GM10266 (cell line): ENCODE measurements around the gene COL4A2.

Source experiments
- DNase-seq: peaks from one replicate; pipeline ENCODE4 v3.0.0; 2012; ENCODE audit errors: extremely low spot score
- CTCF ChIP-seq: IDR thresholded peaks from 2 replicates; pipeline ENCODE4 v1.5.1; 2012; ENCODE audit warnings: mild to moderate bottlenecking, low read depth; ENCODE audit not compliant: control insufficient read depth, insufficient read depth; ENCODE audit errors: missing control alignments

The COL4A2 gene

DNA sequence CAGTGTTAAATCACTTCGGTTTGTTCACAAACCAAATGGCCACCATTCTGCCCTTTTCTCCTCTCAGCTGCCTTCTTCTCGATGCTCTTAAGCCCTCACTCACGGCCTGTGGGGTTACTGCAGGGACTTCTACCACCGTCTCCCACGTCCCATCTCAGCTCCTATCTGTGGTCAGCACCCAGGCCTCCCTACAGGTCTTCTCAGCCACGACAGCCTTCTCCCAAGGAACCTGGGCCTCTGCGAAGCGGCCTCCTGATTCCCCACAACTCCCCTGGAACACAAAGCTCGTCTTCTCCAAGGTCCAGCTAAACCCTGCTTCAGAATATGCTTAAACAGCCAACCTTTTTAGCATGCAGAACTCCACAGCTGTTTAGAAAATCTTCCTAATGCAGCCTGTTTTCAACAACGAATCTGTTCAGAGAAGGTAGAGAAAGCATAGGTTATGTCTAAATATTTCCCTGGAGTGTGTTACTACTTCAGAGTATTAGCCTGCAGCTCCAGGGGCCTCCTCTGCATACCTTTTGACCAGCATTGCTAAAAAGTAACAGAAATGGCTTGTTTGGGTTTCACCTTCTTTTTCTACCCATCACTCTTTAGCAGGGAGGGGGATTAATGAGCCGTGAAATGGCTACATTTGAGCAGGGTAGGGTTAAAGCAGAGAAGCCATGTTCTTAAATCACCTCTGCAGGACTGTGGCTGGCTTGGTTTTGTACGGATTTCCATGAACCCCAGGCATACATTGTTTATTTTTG, 104.0 kb downstream of the COL4A2 start:
- no peak for DNase-seq

GRCh38 chr13:110411688-110412059, 104.6 kb downstream of the COL4A2 start:
- DNase-seq = no peak
- TF ChIP-seq CTCF = no peak

More for the DNA sequence above, 104.0 kb downstream of the COL4A2 start:
- no peak for TF ChIP-seq CTCF

GRCh38 chr13:110412132-110412914, 105.2 kb downstream of the COL4A2 start:
- DNase-seq = peak; percentile 78
- TF ChIP-seq CTCF = peak; percentile 90

DNA sequence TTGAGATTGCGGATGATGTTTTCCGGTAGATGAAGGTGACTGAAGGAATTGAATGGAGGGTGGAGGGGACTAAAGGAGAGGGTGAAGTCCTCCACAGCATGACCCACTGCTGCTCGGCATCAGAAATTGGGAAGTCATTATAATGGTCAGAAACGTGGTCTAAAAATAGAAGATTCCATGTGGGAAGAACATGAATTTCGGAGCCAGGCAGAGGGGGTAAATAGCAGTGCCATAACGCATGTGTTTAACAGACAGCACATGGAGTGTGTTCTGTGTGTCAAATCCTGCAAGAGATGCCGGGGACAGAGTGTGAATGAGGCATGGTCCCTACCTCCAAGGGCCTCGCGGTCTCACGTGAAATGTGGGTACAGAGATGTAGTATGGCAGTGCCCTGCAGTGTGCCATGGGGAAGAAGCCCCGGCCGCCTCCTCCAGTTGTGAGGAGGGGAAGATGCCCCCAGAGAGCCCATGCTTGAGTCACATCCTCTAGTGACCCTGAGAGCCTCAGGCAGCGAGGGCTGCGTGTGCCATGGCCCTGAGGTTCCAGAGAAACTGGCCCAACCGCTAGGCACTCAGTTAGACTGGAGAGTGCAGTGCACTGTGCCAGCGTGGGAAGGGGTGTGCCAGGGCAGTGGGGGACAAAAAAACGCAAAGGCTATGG, 106.1 kb downstream of the COL4A2 start:
- DNase-seq = no peak
- TF ChIP-seq CTCF = no peak

- TF ChIP-seq CTCF = no peak
- DNase-seq = no peak
Measured at GRCh38 chr13:110413676-110414040, 106.6 kb downstream of the COL4A2 start.

DNA sequence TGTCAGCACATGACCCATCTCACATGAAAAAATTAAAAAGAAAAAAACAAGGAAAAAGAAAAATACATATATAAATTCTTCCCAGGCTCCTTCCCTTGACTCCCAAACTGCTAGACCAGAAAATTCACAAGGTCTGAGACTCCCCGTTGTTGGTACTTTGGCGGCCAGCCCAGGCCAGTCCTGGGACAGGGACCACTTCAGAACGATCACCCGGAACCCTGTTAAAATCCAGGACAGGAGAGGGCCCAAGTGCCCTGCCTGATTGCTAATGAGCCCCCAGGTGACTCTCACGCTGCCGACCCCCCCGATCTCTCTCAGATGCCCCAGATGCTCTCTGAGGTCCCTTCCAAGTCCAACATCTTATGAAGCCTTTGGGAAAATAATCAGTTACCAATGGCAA, 107.2 kb downstream of the COL4A2 start:
- no peak for DNase-seq

More for the DNA sequence above, 107.2 kb downstream of the COL4A2 start:
- TF ChIP-seq CTCF = no peak
